ACHN (cell line): ENCODE results near the gene ZNF436.

Source experiments
- DNase-seq: peaks from one replicate; pipeline ENCODE4 v3.0.0-alpha.2; 2015
- in situ Hi-C: cut with HindIII; loops from 2 replicates; pipeline ENCODE4 v1.10.0; 2017; ENCODE audit warnings: low sequenced_read_pairs, low pct_ligation_motif_present, low pct_unique_long_range_greater_than_20kb

The ZNF436 gene

GRCh38 chr1:23370709-23371584 lies 1.3 kb upstream of the ZNF436 start:
- in situ Hi-C loops, result no loop called here
- no peak for DNase-seq

- no peak for DNase-seq
- in situ Hi-C loops, result no loop called here
Measured at GRCh38 chr1:23370330-23370708, 683 bp upstream of the ZNF436 start.

- in situ Hi-C loops, result no loop called here
- peak; percentile 86 for DNase-seq
Measured at GRCh38 chr1:23368562-23369334, 888 bp downstream of the ZNF436 start.

- in situ Hi-C loops, result no loop called here
- peak; percentile 97 for DNase-seq
Measured at GRCh38 chr1:23367791-23368561, 1.7 kb downstream of the ZNF436 start.

- in situ Hi-C loops, result no loop called here
Measured at GRCh38 chr1:23367451-23367790, 2.2 kb downstream of the ZNF436 start.

GRCh38 chr1:23366598-23366997 lies 3.0 kb downstream of the ZNF436 start:
- in situ Hi-C loops, result no loop called here
- no peak for DNase-seq

More at GRCh38 chr1:23367451-23367790, 2.2 kb downstream of the ZNF436 start:
- DNase-seq, result peak; percentile 6

GRCh38 chr1:23366146-23366545 lies 3.5 kb downstream of the ZNF436 start:
- in situ Hi-C loops, result no loop called here
- no peak for DNase-seq

- DNase-seq, result peak; percentile 27
- in situ Hi-C loops, result no loop called here
Measured at GRCh38 chr1:23362218-23362713, 7.4 kb downstream of the ZNF436 start.

GRCh38 chr1:23358310-23358875 lies 11.2 kb downstream of the ZNF436 start:
- DNase-seq, result no peak
- in situ Hi-C loops, result no loop called here

GRCh38 chr1:23357138-23357908 lies 12.3 kb downstream of the ZNF436 start:
- DNase-seq, result no peak
- in situ Hi-C loops, result no loop called here

GRCh38 chr1:23356471-23357137 lies 13.0 kb downstream of the ZNF436 start:
- in situ Hi-C loops, result no loop called here
- DNase-seq, result no peak

- in situ Hi-C loops, result no loop called here
- no peak for DNase-seq
Measured at GRCh38 chr1:23354245-23354644, 15.4 kb downstream of the ZNF436 start.

- no peak for DNase-seq
- in situ Hi-C loops, result no loop called here
Measured at GRCh38 chr1:23352096-23352695, 17.4 kb downstream of the ZNF436 start.

GRCh38 chr1:23345920-23346319 lies 23.7 kb downstream of the ZNF436 start:
- in situ Hi-C loops, result no loop called here

GRCh38 chr1:23344987-23345472 lies 24.6 kb downstream of the ZNF436 start:
- no peak for DNase-seq
- in situ Hi-C loops, result no loop called here

More at GRCh38 chr1:23345920-23346319, 23.7 kb downstream of the ZNF436 start:
- DNase-seq, result no peak

- peak; percentile 99 for DNase-seq
- in situ Hi-C loops, result no loop called here
Measured at GRCh38 chr1:23344111-23344986, 25.3 kb downstream of the ZNF436 start, which contains the start of gene HNRNPR. Gene HNRNPR (minus strand): TSS chr1:23344284. CDS start chr1:23341008, 3,276 bp downstream.
